HepG2 (cell line): ENCODE results near the gene C10orf71. TPM values are rescaled to one million over a fixed set of nuclear protein-coding genes. Genes with fewer than 3 reads are reported as not detected.

Experiments used
- ATAC-seq: fragments of 200-7000 bp; cut with Tn5 transposase; 3 replicates; pipeline ENCODE4 v1.9.1; 2020; ENCODE audit warnings: mild to moderate bottlenecking, moderate library complexity
- BruUV-seq: library from RNA; stranded (reverse); fragments of 400-500 nt; replicated peaks from 2 replicates; lab custom pipeline; 2021; lab: Mats Ljungman, UMichigan
- CTCF ChIA-PET: fragments of 300-600 bp; formaldehyde crosslinking; extraction: SDS; loops from one replicate; lab custom pipeline; 2021; ENCODE audit warnings: low total read pairs, inconsistent platforms, low intra/inter-chr PET ratio; lab: Yijun Ruan, JAX
- POLR2A ChIA-PET: fragments of 350-600 bp; sonication (Branson Sonifier 250); formaldehyde crosslinking; loops from one replicate; lab custom pipeline; 2020; ENCODE audit warnings: antibody characterized with exemption, inconsistent platforms; lab: Yijun Ruan, JAX
- DNase-seq: peaks from one replicate; pipeline ENCODE4 v3.0.0-alpha.2; 2015; ENCODE audit warnings: low spot score
- FAIRE-seq: peaks from 3 replicates; lab custom pipeline; 2011; peaks lifted over from hg19 to GRCh38; lab: Jason Lieb, UNC
- H2AFZ ChIP-seq: one replicate; pipeline ENCODE4 v1.6.1; 2011; ENCODE audit warnings: low read length, inconsistent platforms
- H3K27ac ChIP-seq: fragments of 300-600 bp; 3 replicates; pipeline ENCODE4 v1.8.0; 2011; ENCODE audit warnings: mixed run types, mild to moderate bottlenecking, mixed read lengths, low read length, inconsistent platforms; ENCODE audit not compliant: insufficient read depth; ENCODE audit errors: extremely low read length
- H3K27me3 ChIP-seq, 2 experiments: fragments of 200-600 bp in 1 of 2; 2 replicates in 1 of 2; 3 replicates in 1 of 2; pipeline versions ENCODE4 v1.6.0 to v1.8.0; 2011; ENCODE audit warnings: low read length in 2 of 2, mild to moderate bottlenecking in 2 of 2, moderate library complexity in 2 of 2, inconsistent platforms in 1 of 2; ENCODE audit not compliant: insufficient read depth in 2 of 2, control insufficient read depth in 1 of 2
- H3K36me3 ChIP-seq, 2 experiments: fragments of 200-600 bp in 1 of 2; replicated peaks in 1 of 2; 2 replicates in 1 of 2; 3 replicates in 1 of 2; pipeline versions ENCODE4 v1.5.1 to v1.8.0; 2011; ENCODE audit warnings: low read length in 2 of 2, inconsistent platforms in 1 of 2; ENCODE audit not compliant: insufficient read depth in 2 of 2, control insufficient read depth in 1 of 2
- H3K4me1 ChIP-seq: 2 replicates; pipeline ENCODE4 v1.5.1; 2012; ENCODE audit warnings: low read length, inconsistent platforms; ENCODE audit not compliant: insufficient read depth
- H3K4me2 ChIP-seq: 2 replicates; pipeline ENCODE4 v1.6.0; 2011; ENCODE audit warnings: low read depth, low read length, inconsistent platforms
- H3K4me3 ChIP-seq, 3 experiments: fragments of 200-600 bp in 1 of 3; sonication (generic), shearing (Covaris generic) in 1 of 3; replicated peaks in 1 of 3; 2 replicates each; pipeline ENCODE4 v1.5.1; 2011 to 2016; ENCODE audit warnings: low read length in 3 of 3, inconsistent platforms in 2 of 3, low read depth in 2 of 3, mild to moderate bottlenecking in 2 of 3, control low read depth in 1 of 3, mixed read lengths in 1 of 3; ENCODE audit not compliant: insufficient read depth in 1 of 3
- H3K79me2 ChIP-seq: one replicate; pipeline ENCODE4 v1.6.1; 2011; ENCODE audit warnings: low read length, inconsistent platforms; ENCODE audit not compliant: insufficient read depth
- H3K9ac ChIP-seq: 2 replicates; pipeline ENCODE4 v1.6.0; 2011; ENCODE audit warnings: mild to moderate bottlenecking, low read depth, low read length, inconsistent platforms; ENCODE audit not compliant: insufficient read depth
- H3K9me3 ChIP-seq: 2 replicates; pipeline ENCODE4 v1.5.1; 2012; ENCODE audit warnings: mild to moderate bottlenecking, low read length
- H4K20me1 ChIP-seq: 2 replicates; pipeline ENCODE4 v1.6.0; 2011; ENCODE audit warnings: inconsistent platforms, mild to moderate bottlenecking, low read length, moderate library complexity; ENCODE audit not compliant: insufficient read depth
- ASH2L ChIP-seq: fragments of 300-600, 200-600 bp; sonication (generic); IDR thresholded peaks from 2 replicates; pipeline ENCODE4 v1.7.0; 2017; ENCODE audit warnings: low read depth, mild to moderate bottlenecking, moderate library complexity, mixed read lengths, low read length; ENCODE audit not compliant: insufficient read length
- BHLHE40 ChIP-seq: IDR thresholded peaks from 2 replicates; pipeline ENCODE4 v1.6.1; 2011; ENCODE audit warnings: low read length, improper control_type of control experiment
- DR1 ChIP-seq: sonication (generic); formaldehyde crosslinking; IDR thresholded peaks from 2 replicates; pipeline ENCODE4 v1.8.0; 2021; ENCODE audit warnings: mild to moderate bottlenecking, missing genetic modification reagents, inconsistent platforms
- ELF3 ChIP-seq: IDR thresholded peaks from 2 replicates; pipeline ENCODE4 v1.6.1; 2016; ENCODE audit warnings: missing genetic modification reagents, missing compliant biosample characterization
- HOXA5 ChIP-seq: sonication (generic); formaldehyde crosslinking; IDR thresholded peaks from 2 replicates; pipeline ENCODE4 v1.4.0; 2020; ENCODE audit warnings: missing genetic modification reagents
- IRF1 ChIP-seq: sonication (generic); formaldehyde crosslinking; IDR thresholded peaks from 2 replicates; pipeline ENCODE4 v1.4.0; 2020; ENCODE audit warnings: low read depth, mild to moderate bottlenecking, missing genetic modification reagents
- SETDB1 ChIP-seq: sonication (generic); formaldehyde crosslinking; IDR thresholded peaks from 2 replicates; pipeline ENCODE4 v1.5.1; 2020; ENCODE audit warnings: missing genetic modification reagents, mild to moderate bottlenecking, borderline replicate concordance
- ZBTB1 ChIP-seq: sonication (generic); formaldehyde crosslinking; IDR thresholded peaks from 2 replicates; pipeline ENCODE4 v1.4.0; 2020; ENCODE audit warnings: missing genetic modification reagents, borderline replicate concordance
- ZGPAT ChIP-seq: IDR thresholded peaks from 2 replicates; pipeline ENCODE4 v1.6.1; 2016; ENCODE audit warnings: mild to moderate bottlenecking
- ZNF333 ChIP-seq: sonication (generic); formaldehyde crosslinking; IDR thresholded peaks from 2 replicates; pipeline ENCODE4 v1.4.0; 2020; ENCODE audit warnings: mild to moderate bottlenecking, missing genetic modification reagents, borderline replicate concordance
- WGBS: methylation state at CpG from one replicate; pipeline ENCODE4 v1.1.6; 2017; ENCODE audit warnings: low lambda C conversion rate; 5-methylcytosine and 5-hydroxymethylcytosine counted together
- in situ Hi-C: cut with HindIII; loops from 2 replicates; pipeline ENCODE4 v1.10.0; 2017; ENCODE audit warnings: low pct_unique_long_range_greater_than_20kb; ENCODE audit not compliant: extremely low pct_ligation_motif_present
- intact Hi-C: fragments of 100-400 bp; cut with micrococcal nuclease; formaldehyde crosslinking; loops from one replicate; pipeline ENCODE4 v1.10.0; 2022; ENCODE audit not compliant: unreplicated experiment
- polyA plus RNA-seq, 8 experiments: library from polyadenylated mRNA; depleted of rRNA in 3 of 8; stranded (reverse) in 7 of 8; unstranded in 1 of 8; fragments of >200 nt; fragmentation: Illumina TruSeq in 4 of 8; extraction: Trizol in 4 of 8; gene quantifications; 2 replicates each; pipeline versions ENCODE4 v1.2.1 to v1.2.3, GENCODE V29; 2011 to 2016; ENCODE audit warnings: low read depth in 4 of 8, missing spikeins in 1 of 8, mixed read lengths in 1 of 8; ENCODE audit not compliant: insufficient read depth in 1 of 8
- total RNA-seq, 5 experiments: library from RNA; depleted of rRNA; stranded (reverse); fragments of >200 nt; fragmentation: Illumina TruSeq; extraction: Trizol; gene quantifications; 2 replicates each; pipeline ENCODE4 v1.2.3, GENCODE V29; 2016; ENCODE audit warnings: low read depth in 1 of 5

Gene C10orf71
- total and polyA plus RNA-seq, 2 of the 13 experiments (the other 11 are each of a cell fraction or from before 2014, with no cell fraction given) = not detected

GRCh38 chr10:49301302-49301701, 2.3 kb downstream of the C10orf71 start:
- H3K36me3 ChIP-seq = no peaks in the 10 kb centered on the region
- no peak for FAIRE-seq
- H3K4me3 ChIP-seq = no peak overlapping the region
- H3K9ac ChIP-seq = no peak overlapping the region
- intact Hi-C loops = no loop called here
- H3K4me2 ChIP-seq = no peak overlapping the region
- BruUV-seq = no TSS peak
- WGBS = 100% methylated on average over 1 of the region's 1 CpG
- no peaks in the 10 kb centered on the region for H3K79me2 ChIP-seq
- no peak overlapping the region for H3K27ac ChIP-seq
- no peak for TF ChIP-seq DR1 (CRISPR knock-in tag)
- no peak for TF ChIP-seq ZGPAT (CRISPR knock-in tag)
- no peak for TF ChIP-seq SETDB1 (CRISPR knock-in tag)
- TF ChIP-seq IRF1 (CRISPR knock-in tag) = no peak
- no peak for TF ChIP-seq ZNF333 (CRISPR knock-in tag)
- TF ChIP-seq ELF3 (CRISPR knock-in tag) = no peak
- no peak for TF ChIP-seq ZBTB1 (CRISPR knock-in tag)
- TF ChIP-seq HOXA5 (CRISPR knock-in tag) = no peak
- no peak for TF ChIP-seq BHLHE40
- no peak for TF ChIP-seq ASH2L
- TF ChIP-seq, all 625 proteins: peak for 0
- ATAC-seq (no peak), DNase-seq (no peak)
- no peaks in the 10 kb centered on the region for H3K9me3 ChIP-seq
- CTCF ChIA-PET = no interaction called here
- no peaks in the 10 kb centered on the region for H3K4me1 ChIP-seq
- in situ Hi-C loops = no loop called here
- peaks cover 0 to 31% of the 10 kb centered on the region in 2 experiments; a peak in 2 of 5 replicates for H3K27me3 ChIP-seq
- POLR2A ChIA-PET = no interaction called here
- H2AFZ ChIP-seq = no peak overlapping the region
- no peaks in the 10 kb centered on the region for H4K20me1 ChIP-seq
